Midbrain (tissue), 1 donor: ENCODE measurements around the gene RELT.
"Not testable (repeated sequence)": the region's sequence is repeated elsewhere in the genome, so short reads cannot be mapped to it uniquely, and the experiment has no call there.

Source experiments
- DNase-seq: peaks from one replicate; lab custom pipeline; 2025; lab: John Stamatoyannopoulos, UW

Gene RELT

DNA sequence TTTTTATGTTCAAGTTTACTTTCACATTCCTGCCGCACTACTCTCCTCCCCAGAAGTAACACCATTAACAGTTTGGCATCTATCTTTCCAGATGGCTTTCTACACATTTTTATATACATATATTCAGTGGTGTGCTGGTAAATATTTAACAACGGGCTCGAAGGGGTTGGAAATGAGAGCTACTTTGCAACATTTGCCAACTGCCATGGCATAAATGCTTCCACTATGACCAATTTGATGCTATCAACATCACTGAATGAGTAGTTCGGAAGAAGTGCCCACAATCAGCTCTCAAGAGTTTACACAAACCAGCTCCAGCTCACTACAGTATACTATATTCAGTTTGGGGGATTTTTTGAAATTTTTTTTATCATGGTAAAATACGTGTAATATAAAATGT, 55.2 kb downstream of the RELT start:
- DNase-seq: no peak

- DNase-seq: not testable (repeated sequence)
Observed at GRCh38 chr11:73436859-73437258, 60.7 kb downstream of the RELT start.

DNA sequence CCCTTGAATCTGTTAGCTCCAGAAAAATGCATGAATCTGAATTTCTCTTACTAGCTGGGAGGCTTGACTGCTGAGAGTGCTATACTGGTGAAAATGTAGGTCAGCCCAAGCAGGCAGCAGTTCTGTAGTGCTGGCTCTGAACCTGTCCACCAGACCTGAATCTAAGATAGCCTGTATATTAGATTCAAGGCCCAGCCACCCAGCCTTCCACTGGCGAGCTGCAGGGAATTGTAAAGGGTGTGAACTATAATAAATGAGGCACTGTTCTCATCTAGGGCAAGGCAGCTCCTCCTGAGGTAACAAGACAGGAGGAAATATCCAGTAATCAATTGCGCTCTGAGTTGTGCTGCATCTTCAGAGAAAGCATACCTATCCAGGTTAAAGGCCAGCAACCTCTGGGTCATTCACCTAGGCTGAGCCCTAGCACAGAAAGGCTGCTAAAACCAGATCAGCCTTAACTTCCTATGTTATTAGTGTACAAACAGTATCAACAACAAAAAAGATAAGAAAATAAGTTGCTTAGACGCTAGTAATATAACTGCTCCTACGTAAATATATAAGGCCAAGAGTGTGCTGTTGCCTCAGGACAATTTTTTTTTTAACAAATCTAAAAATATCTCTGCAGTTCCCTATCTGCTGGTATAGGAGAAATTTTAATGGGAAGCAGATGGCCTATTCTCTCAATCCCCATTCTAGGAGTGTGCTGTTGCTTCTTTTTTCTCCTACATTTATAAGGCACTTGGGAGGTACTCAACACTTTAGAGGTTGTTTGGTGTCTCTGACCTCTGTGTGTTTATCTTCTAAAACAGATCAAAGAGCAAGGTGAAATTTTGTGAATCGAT, 63.0 kb downstream of the RELT start:
- no peak for DNase-seq

DNA sequence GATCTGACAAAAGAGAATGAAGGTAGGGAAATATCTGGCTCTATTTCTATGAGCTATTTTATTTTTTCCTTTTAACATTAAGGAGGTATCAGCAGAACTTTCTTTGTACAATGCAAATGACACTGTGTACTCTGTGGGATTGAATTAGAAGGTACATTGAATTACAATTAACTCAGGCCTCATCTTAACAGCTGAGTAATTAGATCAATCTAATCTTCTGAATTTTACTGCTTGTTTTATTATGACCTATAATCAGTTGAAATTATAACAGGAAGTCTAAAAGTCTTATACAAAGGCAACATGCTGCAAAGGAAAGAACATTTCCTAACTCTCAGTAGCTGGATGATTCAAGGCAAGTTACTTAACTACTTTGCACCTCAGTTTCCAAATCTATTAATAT, 69.8 kb downstream of the RELT start:
- no peak for DNase-seq

- no peak for DNase-seq
Observed at GRCh38 chr11:73446766-73447165, 70.6 kb downstream of the RELT start.
